IPS-15b (cell line): ENCODE data around the gene VTI1B.
"Not testable (repeated sequence)": the region's sequence is repeated elsewhere in the genome, so short reads cannot be mapped to it uniquely, and the experiment has no call there.

Experiments
- H3K27me3 ChIP-seq: one replicate; pipeline ENCODE4 v1.6.1; 2013; ENCODE audit warnings: low read length; ENCODE audit not compliant: control insufficient read depth, insufficient read depth
- H3K36me3 ChIP-seq: one replicate; pipeline ENCODE4 v1.6.1; 2013; ENCODE audit warnings: low read length; ENCODE audit not compliant: control insufficient read depth, insufficient read depth
- H3K4me1 ChIP-seq: one replicate; pipeline ENCODE4 v1.6.1; 2013; ENCODE audit warnings: mild to moderate bottlenecking, low read length; ENCODE audit not compliant: control insufficient read depth, insufficient read depth
- H3K4me3 ChIP-seq: one replicate; pipeline ENCODE4 v1.5.1; 2013; ENCODE audit warnings: low read depth, low read length
- H3K9ac ChIP-seq: one replicate; pipeline ENCODE4 v1.6.1; 2013; ENCODE audit warnings: low read depth, mild to moderate bottlenecking, low read length
- H3K9me3 ChIP-seq: one replicate; pipeline ENCODE4 v1.6.1; 2013; ENCODE audit warnings: mild to moderate bottlenecking, low read length; ENCODE audit not compliant: control insufficient read depth, insufficient read depth

VTI1B gene

GRCh38 chr14:67622675-67623074 is 51.8 kb downstream of the VTI1B start:
- peaks cover 4% of the 10 kb centered on the region for H3K36me3 ChIP-seq
- no peaks in the 10 kb centered on the region for H3K9me3 ChIP-seq
- no peak overlapping the region for H3K4me3 ChIP-seq
- peaks cover 4% of the 10 kb centered on the region for H3K4me1 ChIP-seq
- no peak overlapping the region for H3K9ac ChIP-seq
- H3K27me3 ChIP-seq = peaks cover 7% of the 10 kb centered on the region

DNA sequence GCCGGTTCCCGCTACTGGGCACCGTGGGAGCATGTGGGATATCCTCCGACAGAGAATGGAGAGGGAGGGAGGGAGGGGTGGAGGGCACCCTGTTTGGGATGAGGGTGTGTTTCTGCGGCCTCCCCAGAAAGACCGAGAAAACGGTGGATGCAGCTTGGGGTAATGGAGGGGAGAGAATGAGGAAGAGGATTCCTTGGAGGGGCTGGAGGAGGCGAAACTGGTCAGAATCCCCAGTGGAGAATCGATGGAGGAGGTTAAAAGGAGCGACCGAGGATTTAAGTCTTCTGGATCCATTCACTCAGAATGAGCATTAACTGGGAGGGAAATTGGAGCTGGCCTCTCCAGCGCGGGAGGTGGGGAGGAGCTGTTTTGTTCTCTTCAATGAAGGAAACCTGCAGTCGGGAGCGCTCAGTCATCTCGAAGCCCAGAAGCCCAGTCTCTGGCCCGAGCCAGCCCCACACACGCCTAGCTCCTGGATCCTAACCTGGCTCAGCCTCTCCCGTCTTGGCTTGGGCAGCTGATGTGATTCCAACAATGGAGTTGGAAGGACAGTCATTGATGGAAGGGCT is 54.1 kb downstream of the VTI1B start:
- Histone ChIP-seq H3K27me3 (peaks cover 24% of the 10 kb centered on the region), H3K4me3 (peak overlapping the region; percentile 87), H3K9me3 (no peaks in the 10 kb centered on the region), H3K9ac (peak overlapping the region; percentile 70), H3K36me3 (peaks cover 4% of the 10 kb centered on the region), H3K4me1 (peaks cover 4% of the 10 kb centered on the region)

- H3K36me3 ChIP-seq = peaks cover 2% of the 10 kb centered on the region
- H3K4me1 ChIP-seq = peaks cover 4% of the 10 kb centered on the region
- peaks cover 29% of the 10 kb centered on the region for H3K27me3 ChIP-seq
- H3K4me3 ChIP-seq = peak within 1 kb of the TSS; percentile 87
- H3K9me3 ChIP-seq = no peaks in the 10 kb centered on the region
- peak within 1 kb of the TSS; percentile 70 for H3K9ac ChIP-seq
Measured at GRCh38 chr14:67619446-67620216, 54.8 kb downstream of the VTI1B start, which contains the start of gene ARG2. Gene ARG2 (plus strand): TSS chr14:67619920. CDS start chr14:67619978, 58 bp downstream.

- no peak overlapping the region for H3K4me3 ChIP-seq
- H3K27me3 ChIP-seq = peaks cover 36% of the 10 kb centered on the region
- no peaks in the 10 kb centered on the region for H3K36me3 ChIP-seq
- H3K9ac ChIP-seq = no peak overlapping the region
- H3K4me1 ChIP-seq = peaks cover 4% of the 10 kb centered on the region
- H3K9me3 ChIP-seq = no peaks in the 10 kb centered on the region
Measured at GRCh38 chr14:67618617-67619063, 55.8 kb downstream of the VTI1B start.

DNA sequence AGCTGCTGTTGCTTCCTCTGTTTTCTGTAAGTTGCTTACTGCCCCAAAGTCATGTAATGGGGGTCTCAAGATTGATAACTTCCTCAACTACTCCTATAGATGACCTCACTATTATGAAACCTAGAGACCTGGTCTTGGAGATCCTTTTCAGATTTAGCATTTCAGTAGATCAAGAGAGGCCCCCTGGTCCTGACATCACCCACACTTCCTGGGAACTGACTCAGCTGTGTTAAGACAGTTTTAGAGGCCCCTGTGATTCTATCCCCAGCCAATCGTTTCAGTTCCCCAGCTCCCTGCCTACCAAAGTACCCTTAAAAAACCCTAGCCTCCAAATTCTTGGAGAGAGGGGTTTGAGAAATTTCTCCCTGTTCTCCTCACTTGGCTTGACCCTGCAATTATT is 63.9 kb downstream of the VTI1B start:
- H3K4me3 ChIP-seq = no peak overlapping the region
- no peaks in the 10 kb centered on the region for H3K36me3 ChIP-seq
- peaks cover 19% of the 10 kb centered on the region for H3K4me1 ChIP-seq
- no peak overlapping the region for H3K9ac ChIP-seq
- peaks cover 93% of the 10 kb centered on the region for H3K27me3 ChIP-seq
- H3K9me3 ChIP-seq = no peaks in the 10 kb centered on the region

DNA sequence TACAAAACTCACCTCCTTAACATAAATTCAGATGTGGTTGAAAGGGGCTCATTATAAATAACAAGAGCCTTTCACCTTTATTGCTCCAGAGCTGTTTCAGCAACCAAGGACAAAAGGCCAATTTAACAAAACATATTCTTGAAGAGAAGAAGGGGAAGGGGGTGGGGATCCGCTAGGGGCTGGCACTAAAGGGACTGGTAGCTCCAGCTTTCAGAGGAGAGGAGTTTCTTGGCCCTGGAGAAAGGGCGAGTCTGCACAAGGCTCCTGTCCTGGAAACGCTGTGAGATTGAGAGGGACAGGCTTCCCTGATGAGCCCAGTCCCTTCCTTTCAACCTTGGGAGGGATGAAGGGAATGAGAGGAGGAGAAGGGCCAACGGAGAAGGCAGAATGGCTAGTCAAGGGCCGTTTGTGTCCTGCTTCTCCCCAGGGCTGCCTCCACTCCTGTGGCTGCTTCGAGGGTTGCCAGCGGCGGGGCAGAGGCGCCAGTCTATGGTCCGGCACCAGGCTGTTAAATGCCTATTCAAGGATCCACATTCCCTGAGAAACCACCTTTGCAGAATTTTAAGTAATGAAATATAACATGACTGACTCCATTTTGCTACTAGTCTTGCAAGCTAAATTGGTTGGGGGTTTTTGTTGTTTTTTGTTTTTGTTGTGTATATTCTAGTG is 64.7 kb downstream of the VTI1B start:
- Histone ChIP-seq H3K9me3 (no peaks in the 10 kb centered on the region), H3K4me1 (peaks cover 19% of the 10 kb centered on the region), H3K36me3 (no peaks in the 10 kb centered on the region), H3K27me3 (peaks cover 93% of the 10 kb centered on the region), H3K4me3 (no peak overlapping the region), H3K9ac (no peak overlapping the region)

DNA sequence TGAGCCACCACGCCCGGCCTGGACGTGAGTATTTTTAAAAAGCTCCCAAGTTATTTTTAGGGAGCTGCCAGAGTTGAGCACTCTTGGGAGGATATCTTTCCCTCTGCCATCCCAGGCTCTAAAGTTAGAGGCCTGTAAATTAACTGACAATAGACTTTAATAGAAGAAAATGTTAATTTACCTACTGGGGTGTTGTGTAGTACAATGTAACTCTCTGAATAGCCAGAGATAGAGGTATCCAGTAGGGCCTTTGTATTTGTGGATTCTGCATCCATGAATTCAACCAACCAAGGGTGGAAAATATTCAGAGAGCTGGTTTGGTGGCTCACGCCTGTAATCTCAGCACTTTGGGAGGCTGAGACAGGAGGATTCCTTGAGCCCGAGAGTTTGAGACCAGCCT is 66.8 kb downstream of the VTI1B start:
- H3K4me1 ChIP-seq = peaks cover 19% of the 10 kb centered on the region
- no peak overlapping the region for H3K9ac ChIP-seq
- H3K9me3 ChIP-seq = no peaks in the 10 kb centered on the region
- peaks cover 96% of the 10 kb centered on the region for H3K27me3 ChIP-seq
- H3K4me3 ChIP-seq = no peak overlapping the region
- no peaks in the 10 kb centered on the region for H3K36me3 ChIP-seq

- peaks cover 79% of the 10 kb centered on the region for H3K27me3 ChIP-seq
- H3K4me3 ChIP-seq = no peak overlapping the region
- peaks cover 4% of the 10 kb centered on the region for H3K4me1 ChIP-seq
- H3K9ac ChIP-seq = no peak overlapping the region
- no peaks in the 10 kb centered on the region for H3K36me3 ChIP-seq
- no peaks in the 10 kb centered on the region for H3K9me3 ChIP-seq
Measured at GRCh38 chr14:67602995-67603545, 71.4 kb downstream of the VTI1B start.

DNA sequence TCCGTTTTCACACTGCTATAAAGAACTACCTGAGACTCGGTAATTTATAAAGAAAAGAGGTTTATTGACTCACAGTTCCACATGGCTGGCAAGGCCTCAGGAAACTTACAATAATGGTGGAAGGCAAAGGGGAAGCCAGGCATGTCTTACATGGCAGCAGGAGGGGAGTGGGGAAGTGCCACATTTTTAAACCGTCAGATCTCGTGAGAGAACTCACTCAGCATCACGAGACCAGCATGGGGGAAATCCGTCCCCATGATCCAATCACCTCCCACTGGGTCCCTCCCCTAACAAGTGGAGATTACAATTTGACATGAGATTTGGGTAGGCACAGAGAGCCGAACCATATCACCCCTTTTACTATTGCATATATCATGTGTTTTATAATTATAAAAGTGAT is 72.4 kb downstream of the VTI1B start:
- Histone ChIP-seq H3K4me1 (peaks cover 4% of the 10 kb centered on the region), H3K27me3 (peaks cover 72% of the 10 kb centered on the region), H3K9ac (no peak overlapping the region), H3K4me3 (no peak overlapping the region), H3K9me3 (no peaks in the 10 kb centered on the region), H3K36me3 (no peaks in the 10 kb centered on the region)

DNA sequence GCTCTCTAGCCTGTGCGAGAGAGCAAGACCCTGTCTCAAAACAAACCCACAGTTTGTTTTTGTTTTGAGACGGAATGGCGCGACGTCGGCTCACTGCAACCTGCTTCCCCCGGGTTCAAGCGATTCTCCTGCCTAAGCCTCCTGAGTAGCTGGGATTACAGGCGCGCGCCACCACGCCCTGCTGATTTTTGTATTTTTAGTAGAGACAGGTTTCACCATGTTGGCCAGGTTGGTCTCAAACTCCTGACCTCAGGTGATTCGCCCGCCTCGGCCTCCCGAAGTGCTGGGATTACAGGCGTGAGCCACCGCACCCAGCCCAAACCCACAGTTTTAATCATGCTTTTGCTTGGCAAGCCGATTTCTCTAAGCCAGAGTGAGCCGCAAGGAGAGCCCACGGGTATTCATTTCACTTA is 73.9 kb downstream of the VTI1B start:
- peak overlapping the region; percentile 86 for H3K4me3 ChIP-seq
- not testable (repeated sequence) for H3K9me3 ChIP-seq, H3K4me1 ChIP-seq, H3K36me3 ChIP-seq, H3K9ac ChIP-seq
- H3K27me3 ChIP-seq = peaks cover 57% of the 10 kb centered on the region

- peaks cover 4% of the 10 kb centered on the region for H3K4me1 ChIP-seq
- H3K9ac ChIP-seq = no peak within 1 kb of the TSS
- no peaks in the 10 kb centered on the region for H3K9me3 ChIP-seq
- H3K27me3 ChIP-seq = peaks cover 51% of the 10 kb centered on the region
- no peaks in the 10 kb centered on the region for H3K36me3 ChIP-seq
- peak within 1 kb of the TSS; percentile 86 for H3K4me3 ChIP-seq
Measured at GRCh38 chr14:67599698-67600561, 74.5 kb downstream of the VTI1B start, which contains the start of gene PIGH. Gene PIGH (minus strand): TSS chr14:67600268. CDS start chr14:67600203, 65 bp downstream.
